ENCODE measurements around the gene XRCC5. TPM values are rescaled to one million over a fixed set of nuclear protein-coding genes. Genes with fewer than 3 reads are reported as not detected.

XRCC5 gene
- total RNA-seq, 1 experiment from 2014 or later: 618 TPM

GRCh38 chr2:216181953-216182461, 72.9 kb downstream of the XRCC5 start:
- Histone ChIP-seq H3K79me2 (ENCODE audit: insufficient read depth, low read length) (peaks cover 1% of the 10 kb centered on the region; the same call in 1 of the 2 replicates), H3K27ac (ENCODE audit: insufficient read length, low read depth, low read length) (no peak overlapping the region), H2BK12ac (ENCODE audit: insufficient read length, low read depth, low read length) (no peak overlapping the region), H3K23me2 (ENCODE audit: insufficient read length, low read depth, low read length, poor library complexity, severe bottlenecking) (no peaks in the 10 kb centered on the region), H2BK120ac (ENCODE audit: low read depth, low read length, poor library complexity, severe bottlenecking) (no peak overlapping the region), H3K4me1 (ENCODE audit: insufficient read depth, low read length) (no peaks in the 10 kb centered on the region), H3K79me1 (ENCODE audit: insufficient read depth, low read depth, low read length, poor library complexity, severe bottlenecking) (no peaks in the 10 kb centered on the region), H2AK5ac (ENCODE audit: insufficient read length, low read length) (no peak overlapping the region), H3K27me3 (ENCODE audit: insufficient read depth, low read length) (no peaks in the 10 kb centered on the region), H3T11ph (ENCODE audit: low read length) (no peak overlapping the region), H4K91ac (ENCODE audit: insufficient read length, low read depth, low read length) (no peak overlapping the region), H4K20me1 (ENCODE audit: control insufficient read depth, insufficient read depth, insufficient read length) (no peaks in the 10 kb centered on the region), H2BK15ac (ENCODE audit: low read depth, low read length) (no peak overlapping the region), H3K56ac (ENCODE audit: insufficient read length, low read depth, low read length) (no peak overlapping the region), H4K8ac (replicated peaks; ENCODE audit: insufficient read length, low read depth, low read length) (no peak overlapping the region), H3K4ac (ENCODE audit: low read depth, low read length) (no peak overlapping the region), H3K18ac (ENCODE audit: insufficient read length, low read depth, low read length) (no peak overlapping the region), H3K14ac (ENCODE audit: insufficient read depth, low read length) (no peak overlapping the region), H3K4me2 (ENCODE audit: insufficient read depth, insufficient read length, low read length) (no peak overlapping the region), H2BK5ac (ENCODE audit: insufficient read length, low read length) (no peak overlapping the region), H2BK20ac (ENCODE audit: low read depth, low read length, poor library complexity, severe bottlenecking) (no peak overlapping the region), H3K9ac (ENCODE audit: extremely low read depth, insufficient read length, low read length) (no peak overlapping the region), H2AFZ (ENCODE audit: low read length) (no peak overlapping the region), H3K9me3 (ENCODE audit: control insufficient read depth, low read depth, low read length) (no peaks in the 10 kb centered on the region), H3K23ac (ENCODE audit: insufficient read length, low read depth, low read length) (no peak overlapping the region), H4K5ac (ENCODE audit: insufficient read length, low read depth, low read length) (no peak overlapping the region)
- no CpG with 5 or more reads among the region's 2 CpGs for WGBS (ENCODE audit: extremely low coverage, insufficient read length, low lambda C conversion rate)
- DNase-seq: no peak
- Mint-ChIP-seq H3K9me3 (no peaks in the 10 kb centered on the region), H3K4me3 (no peak overlapping the region; a peak in 1 of 5 replicates), H3K27ac (peak overlapping the region in 2 of 3 experiments; percentile 66 to 90; a peak in 5 of 7 replicates), H3K36me3 (ENCODE audit: insufficient read depth in 1 of 3, low read depth in 3 of 3) (peaks cover 11 to 68% (median 41%) of the 10 kb centered on the region in 3 experiments), H3K4me1 (peaks cover 57 to 80% of the 10 kb centered on the region in 2 experiments), H3K27me3 (ENCODE audit: low read depth) (no peaks in the 10 kb centered on the region)
- no peak for TF ChIP-seq CTCF (conservative IDR thresholded peaks at IDR 0.05)
